ENCODE data around the gene TMEM125. TPM values are rescaled to one million over a fixed set of nuclear protein-coding genes. Genes with fewer than 3 reads are reported as not detected.

TMEM125 gene
- total RNA-seq, 1 donor from 2014 or later, result 15.7 TPM

- no peak overlapping the region for H3K4me3 ChIP-seq (ENCODE audit: low read depth, low read length)
- no peaks in the 10 kb centered on the region for H3K36me3 ChIP-seq (ENCODE audit: control insufficient read depth, insufficient read depth, low read length)
- peaks cover 2% of the 10 kb centered on the region for H3K27me3 ChIP-seq (ENCODE audit: control insufficient read depth, insufficient read depth, low read length)
- no peak for DNase-seq (ENCODE audit: low read depth)
- no peak for TF ChIP-seq CTCF (IDR thresholded peaks at IDR 0.05; ENCODE audit: insufficient read depth, low read length, poor library complexity, severe bottlenecking)
Observed at GRCh38 chr1:43234267-43234666, 35.5 kb upstream of the TMEM125 start.

DNA sequence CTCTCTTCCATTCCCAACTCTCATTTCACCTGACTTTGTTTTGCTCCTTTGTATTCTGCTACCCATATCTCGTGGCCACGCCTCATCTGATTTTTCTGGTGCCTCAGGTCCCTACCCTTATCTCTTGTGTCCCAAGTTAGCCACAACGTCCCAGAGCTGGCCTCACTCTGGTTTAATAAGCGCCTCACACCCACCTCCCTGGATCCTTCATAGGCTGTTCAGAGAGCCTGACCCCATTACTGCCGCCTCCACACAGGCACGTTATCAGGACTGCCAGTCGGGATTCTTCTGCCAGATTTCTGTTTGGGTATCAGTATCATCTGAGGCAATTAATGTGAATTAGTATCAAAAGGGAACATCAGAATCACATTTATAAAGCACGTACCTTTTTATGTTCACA is 34.7 kb upstream of the TMEM125 start:
- Histone ChIP-seq H3K36me3 (ENCODE audit: control insufficient read depth, insufficient read depth, low read length) (no peaks in the 10 kb centered on the region), H3K27me3 (ENCODE audit: control insufficient read depth, insufficient read depth, low read length) (peaks cover 2% of the 10 kb centered on the region), H3K4me3 (ENCODE audit: low read depth, low read length) (no peak overlapping the region)
- DNase-seq (ENCODE audit: low read depth), result no peak
- TF ChIP-seq CTCF (IDR thresholded peaks at IDR 0.05; ENCODE audit: insufficient read depth, low read length, poor library complexity, severe bottlenecking), result no peak

GRCh38 chr1:43235451-43236121 is 34.2 kb upstream of the TMEM125 start:
- H3K36me3 ChIP-seq (ENCODE audit: control insufficient read depth, insufficient read depth, low read length), result no peaks in the 10 kb centered on the region
- no peak overlapping the region for H3K4me3 ChIP-seq (ENCODE audit: low read depth, low read length)
- no peak for DNase-seq (ENCODE audit: low read depth)
- no peak for TF ChIP-seq CTCF (IDR thresholded peaks at IDR 0.05; ENCODE audit: insufficient read depth, low read length, poor library complexity, severe bottlenecking)
- peaks cover 2% of the 10 kb centered on the region for H3K27me3 ChIP-seq (ENCODE audit: control insufficient read depth, insufficient read depth, low read length)

GRCh38 chr1:43237121-43237520 is 32.7 kb upstream of the TMEM125 start:
- H3K27me3 ChIP-seq (ENCODE audit: control insufficient read depth, insufficient read depth, low read length), result peaks cover 2% of the 10 kb centered on the region
- no peaks in the 10 kb centered on the region for H3K36me3 ChIP-seq (ENCODE audit: control insufficient read depth, insufficient read depth, low read length)
- DNase-seq (ENCODE audit: low read depth), result no peak
- H3K4me3 ChIP-seq (ENCODE audit: low read depth, low read length), result no peak overlapping the region
- no peak for TF ChIP-seq CTCF (IDR thresholded peaks at IDR 0.05; ENCODE audit: insufficient read depth, low read length, poor library complexity, severe bottlenecking)

DNA sequence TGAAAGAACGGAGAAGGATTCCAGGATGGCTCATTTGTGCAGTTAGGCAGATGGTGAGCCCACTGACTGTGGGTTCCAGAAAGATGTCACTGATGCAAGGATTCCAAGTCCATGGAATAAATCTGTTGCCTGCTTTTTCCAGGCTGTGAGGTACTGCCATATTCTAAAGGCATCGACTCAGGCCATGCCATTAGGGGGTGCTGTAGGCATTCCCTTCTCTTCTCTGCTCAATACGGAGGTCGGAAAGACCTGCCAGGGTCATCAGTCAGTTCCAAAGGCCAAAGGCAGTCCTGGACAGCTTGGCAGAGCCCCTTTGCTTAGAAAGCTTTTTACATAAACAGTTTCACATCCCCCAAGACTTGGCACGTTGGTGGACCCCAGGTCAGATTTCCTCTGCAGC is 31.7 kb upstream of the TMEM125 start:
- H3K27me3 ChIP-seq (ENCODE audit: control insufficient read depth, insufficient read depth, low read length), result peaks cover 2% of the 10 kb centered on the region
- no peak overlapping the region for H3K4me3 ChIP-seq (ENCODE audit: low read depth, low read length)
- no peak for DNase-seq (ENCODE audit: low read depth)
- H3K36me3 ChIP-seq (ENCODE audit: control insufficient read depth, insufficient read depth, low read length), result no peaks in the 10 kb centered on the region
- peak; percentile 77 for TF ChIP-seq CTCF (IDR thresholded peaks at IDR 0.05; ENCODE audit: insufficient read depth, low read length, poor library complexity, severe bottlenecking)

GRCh38 chr1:43238991-43239469 is 30.8 kb upstream of the TMEM125 start:
- Histone ChIP-seq H3K4me3 (ENCODE audit: low read depth, low read length) (no peak overlapping the region), H3K36me3 (ENCODE audit: control insufficient read depth, insufficient read depth, low read length) (no peaks in the 10 kb centered on the region), H3K27me3 (ENCODE audit: control insufficient read depth, insufficient read depth, low read length) (peaks cover 2% of the 10 kb centered on the region)
- no peak for TF ChIP-seq CTCF (IDR thresholded peaks at IDR 0.05; ENCODE audit: insufficient read depth, low read length, poor library complexity, severe bottlenecking)
- DNase-seq (ENCODE audit: low read depth), result no peak

Measured in kidney epithelial cell (primary cell).